CD4-positive, alpha-beta memory T cell (primary cell): Measurements from ENCODE around the gene TMEM190. TPM values are rescaled to one million over a fixed set of nuclear protein-coding genes. Genes with fewer than 3 reads are reported as not detected.
"Not testable (repeated sequence)": the region's sequence is repeated elsewhere in the genome, so short reads cannot be mapped to it uniquely, and the experiment has no call there.

Experiments used
- CTCF ChIA-PET: fragments of 350-600 bp; sonication (Branson Sonifier 250); formaldehyde crosslinking; loops from one replicate; lab custom pipeline; 2021; ENCODE audit warnings: inconsistent platforms; ENCODE audit not compliant: partially characterized antibody; lab: Charles Lee
- POLR2A ChIA-PET: fragments of 350-600 bp; sonication (Branson Sonifier 250); formaldehyde crosslinking; loops from one replicate; lab custom pipeline; 2021; ENCODE audit not compliant: partially characterized antibody; lab: Charles Lee
- DNase-seq, 5 donors: peaks; one replicate each; pipeline versions ENCODE4 v3.0.0 to v3.0.0-alpha.2; 2020 to 2022; ENCODE audit warnings: mixed read lengths in 1 of 5
- H3K27ac ChIP-seq: one replicate; pipeline ENCODE4 v1.7.0; 2013; ENCODE audit warnings: low read depth, low read length
- H3K27me3 ChIP-seq: 2 replicates; pipeline ENCODE4 v1.7.0; 2013; ENCODE audit warnings: mild to moderate bottlenecking, low read length, moderate library complexity; ENCODE audit not compliant: insufficient read depth
- H3K36me3 ChIP-seq: 2 replicates; pipeline ENCODE4 v1.7.0; 2013; ENCODE audit warnings: mild to moderate bottlenecking, low read length, moderate library complexity; ENCODE audit not compliant: insufficient read depth
- H3K4me1 ChIP-seq: 2 replicates; pipeline ENCODE4 v1.7.0; 2013; ENCODE audit warnings: mild to moderate bottlenecking, low read length, moderate library complexity; ENCODE audit not compliant: insufficient read depth
- H3K4me3 ChIP-seq, 2 donors: one replicate each; pipeline ENCODE4 v1.7.0; 2013; ENCODE audit warnings: low read length in 2 of 2, mild to moderate bottlenecking in 1 of 2
- H3K9me3 ChIP-seq, 2 donors: one replicate each; pipeline ENCODE4 v1.7.0; 2013; ENCODE audit warnings: low read length in 2 of 2, control low read depth in 1 of 2; ENCODE audit not compliant: control insufficient read depth in 1 of 2
- H3K27ac Mint-ChIP-seq, 7 donors: one replicate each; pipeline ENCODE4 v1.8.0; 2020 to 2021; ENCODE audit warnings: mixed read lengths in 7 of 7, mild to moderate bottlenecking in 6 of 7, inconsistent platforms in 3 of 7, moderate library complexity in 3 of 7
- H3K27me3 Mint-ChIP-seq, 2 donors: one replicate each; pipeline ENCODE4 v1.8.0; 2020 to 2021; ENCODE audit warnings: mixed read lengths in 2 of 2
- H3K36me3 Mint-ChIP-seq, 2 donors: one replicate each; pipeline ENCODE4 v1.8.0; 2020 to 2021; ENCODE audit warnings: mixed read lengths in 2 of 2, inconsistent platforms in 1 of 2, mild to moderate bottlenecking in 1 of 2
- H3K4me1 Mint-ChIP-seq, 4 donors: one replicate each; pipeline ENCODE4 v1.8.0; 2020 to 2021; ENCODE audit warnings: mixed read lengths in 4 of 4, mild to moderate bottlenecking in 1 of 4
- H3K4me3 Mint-ChIP-seq, 8 donors: one replicate each; pipeline ENCODE4 v1.8.0; 2020 to 2021; ENCODE audit warnings: mixed read lengths in 8 of 8, mild to moderate bottlenecking in 7 of 8, moderate library complexity in 6 of 8, inconsistent platforms in 3 of 8
- H3K9me3 Mint-ChIP-seq, 8 donors: one replicate each; pipeline ENCODE4 v1.8.0; 2020 to 2021; ENCODE audit warnings: mixed read lengths in 8 of 8, mild to moderate bottlenecking in 5 of 8, inconsistent platforms in 3 of 8, moderate library complexity in 1 of 8
- intact Hi-C: fragments of 100-400 bp; cut with micrococcal nuclease; formaldehyde crosslinking; loops from one replicate; pipeline ENCODE4 v1.15.1; 2023
- polyA plus RNA-seq, 2 donors: library from polyadenylated mRNA; unstranded; fragments of 300-500 nt; fragmentation: Illumina TruSeq; gene quantifications; one replicate each; pipeline ENCODE4 v1.2.3, GENCODE V29; 2021
- total RNA-seq, 2 experiments: library from RNA; stranded (reverse); gene quantifications; one replicate each; pipeline ENCODE4 v1.2.3, GENCODE V29; 2021

TMEM190 gene
- total and polyA plus RNA-seq, 4 experiments from 2014 or later = not detected

DNA sequence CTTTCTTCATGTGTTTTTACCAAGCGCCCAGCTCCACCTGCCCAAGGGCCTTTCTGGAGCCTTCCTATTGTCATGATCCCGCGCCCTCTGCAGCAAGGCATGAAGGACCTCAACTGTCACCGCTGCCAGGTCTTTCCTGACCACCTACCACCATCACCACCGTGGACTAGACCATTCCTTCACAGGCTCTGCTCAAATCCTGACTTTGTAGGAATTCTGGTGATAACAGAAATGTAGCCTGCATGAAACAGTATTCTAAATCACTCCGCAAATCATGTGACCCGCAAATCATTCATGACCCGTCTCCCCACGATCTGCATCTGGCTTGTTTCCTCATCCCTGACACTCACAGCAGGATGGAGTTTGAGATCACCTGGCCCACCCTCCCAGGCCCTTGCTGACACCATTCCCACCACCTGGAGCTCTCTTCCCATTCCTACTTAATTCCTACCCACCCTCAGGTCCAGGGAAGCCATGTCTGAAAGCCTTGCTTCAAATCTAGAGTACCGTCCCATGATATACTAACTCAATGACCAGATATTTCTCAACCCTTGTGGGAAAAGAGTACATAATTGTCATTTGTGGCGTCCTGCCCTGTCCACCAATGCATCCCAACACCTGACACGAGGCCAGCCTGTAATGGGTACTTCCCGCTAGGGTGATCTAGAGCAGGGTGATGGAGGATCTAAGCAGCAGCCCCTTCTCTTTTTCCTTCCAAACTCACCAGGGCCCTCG, 29.6 kb downstream of the TMEM190 start:
- Mint-ChIP-seq H3K27me3 (no peaks in the 10 kb centered on the region), H3K9me3 (peaks cover 0 to 17% (median 0%) of the 10 kb centered on the region in 8 donors), H3K4me1 (peaks cover 22 to 32% (median 28%) of the 10 kb centered on the region in 4 donors), H3K4me3 (peak overlapping the region; percentile 76 to 95 (median 82)), H3K36me3 (peaks cover 24 to 47% of the 10 kb centered on the region in 2 donors), H3K27ac (peak overlapping the region; percentile 84 to 99 (median 93))
- peaks cover 26% of the 10 kb centered on the region for H3K36me3 ChIP-seq
- H3K9me3 ChIP-seq = no peaks in the 10 kb centered on the region
- H3K27ac ChIP-seq = peak overlapping the region; percentile 99
- H3K27me3 ChIP-seq = no peaks in the 10 kb centered on the region
- ChIA-PET POLR2A (interaction anchor here (0.7 to 8.5 kb wide), 9 partner anchors 18 to 1269 kb away, joined by 3 to 247 read pairs (median 8); partner anchors contain the start of genes CNOT3, HSPBP1, PPP1R12C and PPP6R1), CTCF (no interaction called here)
- no peak for DNase-seq
- intact Hi-C loops = loop anchor here (5.0 kb wide), 1 partner anchor 236 kb away; the partner anchor contains the start of genes ZNF580 and ZNF581
- H3K4me3 ChIP-seq = peak overlapping the region; percentile 28 to 63
- H3K4me1 ChIP-seq = peaks cover 24% of the 10 kb centered on the region

DNA sequence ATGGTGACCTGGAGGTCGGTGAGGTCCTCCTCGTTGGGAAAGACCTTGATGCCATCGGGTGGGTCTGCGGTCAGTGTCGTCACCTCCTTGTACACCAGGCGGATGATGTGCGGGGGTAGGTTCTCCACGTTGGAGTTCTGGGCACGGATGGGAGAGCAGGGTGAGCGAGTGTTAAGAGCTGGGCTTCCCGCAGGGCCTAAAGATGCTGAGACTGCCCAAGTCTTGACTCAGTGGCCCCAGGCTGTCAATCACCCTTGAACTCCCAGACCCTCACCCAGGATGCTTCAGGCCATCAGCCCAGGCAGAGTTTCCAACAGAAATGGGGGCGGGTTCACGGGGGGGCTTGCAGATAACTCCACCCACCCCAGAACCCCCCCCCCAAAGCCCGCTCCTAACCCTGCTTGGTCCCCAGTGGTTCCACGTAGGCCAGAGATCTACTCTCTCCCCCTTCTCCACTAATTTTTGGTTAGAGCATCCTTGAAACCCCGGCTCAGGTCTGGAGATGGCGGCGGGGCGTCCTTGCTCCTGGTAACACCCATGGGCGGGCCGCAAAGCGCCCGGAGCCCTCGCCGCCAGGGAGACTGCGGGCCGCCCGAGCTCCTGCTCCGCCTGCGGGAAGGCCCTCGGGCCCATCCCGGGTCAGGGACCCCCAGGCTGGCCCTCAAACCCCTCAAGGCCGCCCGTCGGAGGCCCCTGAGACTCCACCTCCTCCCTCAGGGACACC, 30.4 kb downstream of the TMEM190 start:
- Mint-ChIP-seq H3K27me3 (no peaks in the 10 kb centered on the region), H3K4me1 (peaks cover 22 to 32% (median 28%) of the 10 kb centered on the region in 4 donors), H3K36me3 (peaks cover 20 to 44% of the 10 kb centered on the region in 2 donors), H3K4me3 (peak overlapping the region; percentile 76 to 95 (median 82)), H3K9me3 (peaks cover 0 to 17% (median 0%) of the 10 kb centered on the region in 8 donors), H3K27ac (peak overlapping the region; percentile 84 to 99 (median 93))
- Histone ChIP-seq H3K9me3 (no peaks in the 10 kb centered on the region), H3K4me1 (peaks cover 24% of the 10 kb centered on the region), H3K27ac (peak overlapping the region; percentile 99), H3K4me3 (peak overlapping the region; percentile 28 to 63), H3K27me3 (no peaks in the 10 kb centered on the region), H3K36me3 (peaks cover 22% of the 10 kb centered on the region)
- intact Hi-C loops = loop anchor here (5.0 kb wide), 1 partner anchor 235 kb away; the partner anchor contains the start of genes ZNF580 and ZNF581
- DNase-seq = peak in 1 of 5 donors; percentile 52
- ChIA-PET POLR2A (interaction anchor here (0.6 to 8.5 kb wide), 24 partner anchors 8 to 1270 kb away, joined by 3 to 247 read pairs (median 6); partner anchors contain the start of genes BRSK1, CNOT3, FIZ1 and HSPBP1), CTCF (interaction anchor here (2.4 kb wide), 1 partner anchor 12 kb away, joined by 14 read pairs; no protein-coding TSS in a partner anchor)

DNA sequence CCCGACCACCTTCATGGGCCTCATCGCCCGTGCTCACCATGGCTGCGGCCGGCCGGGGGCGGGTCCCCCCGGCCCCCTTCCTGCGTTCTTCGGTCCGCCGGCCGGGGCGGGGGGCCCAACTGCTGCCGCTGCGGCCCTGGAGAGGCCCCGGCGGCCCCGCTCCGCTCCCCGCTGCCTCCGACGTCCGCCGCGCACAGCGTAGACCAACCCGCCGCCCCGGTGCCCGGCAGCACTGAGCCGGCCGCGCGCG, 30.8 kb downstream of the TMEM190 start, which contains the start of gene UBE2S:
UBE2S (minus strand) TSS at position 239 of the 250 bp plus-strand sequence; CDS start at position 40, 199 bp downstream.
- POLR2A ChIA-PET = interaction anchor here (0.6 to 8.5 kb wide), 28 partner anchors 9 to 1270 kb away, joined by 3 to 247 read pairs (median 5); partner anchors contain the start of genes BRSK1, CNOT3, FIZ1 and HSPBP1

DNA sequence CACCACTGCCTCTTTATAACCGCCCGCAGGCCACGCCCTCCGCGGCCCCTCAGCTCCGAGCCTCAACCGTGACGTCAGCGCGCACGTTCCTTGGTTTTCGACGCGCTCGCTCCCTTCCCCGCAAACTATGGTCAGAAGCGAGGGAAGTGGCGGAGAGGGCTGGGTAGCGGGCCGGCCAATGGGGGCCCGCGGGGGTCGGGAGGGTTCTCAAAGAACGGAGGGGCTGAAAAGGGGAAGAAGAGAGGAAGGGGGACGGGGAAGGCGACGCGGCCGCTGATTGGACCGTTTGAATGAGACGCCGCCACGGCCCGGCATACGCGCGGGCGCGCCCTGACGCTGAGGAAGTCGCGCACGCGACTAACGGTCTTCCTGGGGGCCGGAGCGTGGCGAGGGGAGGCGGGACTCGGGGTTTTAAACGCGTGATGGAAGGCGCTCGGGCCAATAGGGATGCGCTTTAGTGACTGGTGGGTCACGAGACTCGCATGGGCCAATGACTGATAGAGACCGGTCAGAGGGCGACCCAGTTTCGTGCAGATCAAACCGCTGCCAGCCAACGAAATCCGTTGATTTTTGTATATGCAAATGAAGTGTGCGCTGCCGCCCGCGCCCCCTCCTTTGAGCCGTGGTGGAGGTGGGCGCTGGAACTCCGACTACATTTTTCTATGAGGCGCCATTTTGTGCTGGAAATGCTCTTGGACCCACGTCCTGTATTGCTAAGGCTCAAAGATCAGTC, 31.3 kb downstream of the TMEM190 start:
- Histone ChIP-seq H3K4me3 (peak overlapping the region; percentile 64 to 69), H3K27me3 (no peaks in the 10 kb centered on the region), H3K27ac (peak overlapping the region; percentile 99), H3K36me3 (peaks cover 13% of the 10 kb centered on the region), H3K9me3 (no peaks in the 10 kb centered on the region), H3K4me1 (peaks cover 24% of the 10 kb centered on the region)
- CTCF ChIA-PET = interaction anchor here (1.2 to 2.4 kb wide), 2 partner anchors 11 to 23 kb away, joined by 5 to 14 read pairs; no protein-coding TSS in a partner anchor
- Mint-ChIP-seq H3K27ac (peak overlapping the region; percentile 98 to 100 (median 99)), H3K36me3 (peaks cover 15 to 34% of the 10 kb centered on the region in 2 donors), H3K4me1 (peaks cover 22 to 32% (median 28%) of the 10 kb centered on the region in 4 donors), H3K9me3 (peaks cover 0 to 17% (median 0%) of the 10 kb centered on the region in 8 donors), H3K4me3 (peak overlapping the region; percentile 89 to 96 (median 93)), H3K27me3 (no peaks in the 10 kb centered on the region)
- intact Hi-C loops = loop anchor here (1.0 to 5.0 kb wide), 5 partner anchors 23 to 234 kb away; partner anchors contain the start of genes ISOC2, KMT5C, PPP6R1 and RPL28
- DNase-seq = peak; percentile 96 to 99 (median 98)
- POLR2A ChIA-PET = interaction anchor here (0.6 to 8.5 kb wide), 28 partner anchors 9 to 290 kb away, joined by 3 to 247 read pairs (median 6); partner anchors contain the start of genes BRSK1, FIZ1, HSPBP1 and ISOC2

More for the DNA sequence above, 30.8 kb downstream of the TMEM190 start, which contains the start of gene UBE2S:
- peaks cover 0 to 17% (median 0%) of the 10 kb centered on the region in 8 donors for H3K9me3 Mint-ChIP-seq
- H3K36me3 Mint-ChIP-seq = peaks cover 18 to 39% of the 10 kb centered on the region in 2 donors
- not testable (repeated sequence) for DNase-seq, H3K27me3 Mint-ChIP-seq, H3K27me3 ChIP-seq, H3K9me3 ChIP-seq
- peaks cover 22 to 32% (median 28%) of the 10 kb centered on the region in 4 donors for H3K4me1 Mint-ChIP-seq
- H3K27ac ChIP-seq = peak within 1 kb of the TSS; percentile 99
- peaks cover 24% of the 10 kb centered on the region for H3K4me1 ChIP-seq
- peak within 1 kb of the TSS; percentile 89 to 96 (median 93) for H3K4me3 Mint-ChIP-seq
- CTCF ChIA-PET = interaction anchor here (2.4 kb wide), 1 partner anchor 12 kb away, joined by 14 read pairs; no protein-coding TSS in a partner anchor
- peaks cover 18% of the 10 kb centered on the region for H3K36me3 ChIP-seq
- peak within 1 kb of the TSS; percentile 98 to 100 (median 99) for H3K27ac Mint-ChIP-seq
- peak within 1 kb of the TSS; percentile 64 to 69 for H3K4me3 ChIP-seq
- intact Hi-C loops = loop anchor here (5.0 kb wide), 1 partner anchor 235 kb away; the partner anchor contains the start of genes ZNF580 and ZNF581

DNA sequence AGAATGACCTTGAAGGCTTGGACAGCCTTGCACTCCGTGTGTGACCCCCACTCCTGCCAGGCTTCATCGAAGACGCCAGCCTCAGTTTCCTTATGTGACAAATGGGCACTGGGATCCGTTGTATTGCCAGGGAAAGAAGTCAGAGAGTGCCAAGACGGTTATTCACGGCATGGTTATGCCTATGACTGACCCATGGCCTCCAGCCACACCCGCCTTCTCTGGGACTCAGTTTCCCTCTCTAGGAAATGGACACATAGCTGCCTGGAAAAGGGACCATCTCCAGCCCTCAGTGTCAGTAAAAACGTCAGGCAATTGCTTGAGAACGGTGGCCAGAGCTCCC, 31.9 kb downstream of the TMEM190 start:
- H3K4me3 Mint-ChIP-seq = peak overlapping the region; percentile 89 to 96 (median 93)

More for the DNA sequence above, 31.9 kb downstream of the TMEM190 start:
- no peaks in the 10 kb centered on the region for H3K27me3 Mint-ChIP-seq
- intact Hi-C loops = loop anchor here (1.0 to 5.0 kb wide), 5 partner anchors 23 to 234 kb away; partner anchors contain the start of genes ISOC2, KMT5C, PPP6R1 and RPL28
- H3K36me3 ChIP-seq = peaks cover 8% of the 10 kb centered on the region
- peak overlapping the region; percentile 99 for H3K27ac ChIP-seq
- H3K27me3 ChIP-seq = no peaks in the 10 kb centered on the region
- H3K36me3 Mint-ChIP-seq = peaks cover 10 to 30% of the 10 kb centered on the region in 2 donors
- no peaks in the 10 kb centered on the region for H3K9me3 ChIP-seq
- peaks cover 0 to 17% (median 0%) of the 10 kb centered on the region in 8 donors for H3K9me3 Mint-ChIP-seq
- DNase-seq = no peak
- H3K4me3 ChIP-seq = peak overlapping the region; percentile 64 to 69
- ChIA-PET POLR2A (interaction anchor here (0.7 to 8.5 kb wide), 10 partner anchors 13 to 191 kb away, joined by 3 to 247 read pairs (median 10); partner anchors contain the start of genes FIZ1, HSPBP1, KMT5C and PPP6R1), CTCF (interaction anchor here (0.7 to 2.4 kb wide), 5 partner anchors 11 to 107 kb away, joined by 3 to 14 read pairs (median 6); no protein-coding TSS in a partner anchor)
- peaks cover 22 to 32% (median 28%) of the 10 kb centered on the region in 4 donors for H3K4me1 Mint-ChIP-seq
- peaks cover 24% of the 10 kb centered on the region for H3K4me1 ChIP-seq
- peak overlapping the region; percentile 98 to 100 (median 99) for H3K27ac Mint-ChIP-seq
